Activated CD4-positive, alpha-beta T cell treated with anti-CD3 and anti-CD28 coated beads, Interleukin-2, amount 10 ng/mL, durations not matched to agents 24 days and 14 days (primary cell): Measurements from ENCODE around the gene CBLN2. TPM values are rescaled to one million over a fixed set of nuclear protein-coding genes. Genes with fewer than 3 reads are reported as not detected.

Experiments
- DNase-seq: peaks from one replicate; pipeline ENCODE4 v3.0.0; 2022
- H3K27ac Mint-ChIP-seq: one replicate; pipeline ENCODE4 v1.8.0; 2022; ENCODE audit warnings: mild to moderate bottlenecking, mixed read lengths
- H3K27me3 Mint-ChIP-seq: one replicate; pipeline ENCODE4 v1.8.0; 2022; ENCODE audit warnings: mixed read lengths
- H3K36me3 Mint-ChIP-seq: one replicate; pipeline ENCODE4 v1.8.0; 2022; ENCODE audit warnings: low read depth, mild to moderate bottlenecking, mixed read lengths
- H3K4me1 Mint-ChIP-seq: one replicate; pipeline ENCODE4 v1.8.0; 2021; ENCODE audit warnings: mixed read lengths
- H3K4me3 Mint-ChIP-seq: one replicate; pipeline ENCODE4 v1.8.0; 2022; ENCODE audit warnings: mild to moderate bottlenecking, moderate library complexity, mixed read lengths
- H3K9me3 Mint-ChIP-seq: one replicate; pipeline ENCODE4 v1.8.0; 2021; ENCODE audit warnings: mixed read lengths
- intact Hi-C: fragments of 100-400 bp; cut with micrococcal nuclease; formaldehyde crosslinking; loops from one replicate; pipeline ENCODE4 v1.15.1; 2023
- total RNA-seq: library from RNA; stranded (reverse); gene quantifications from 2 replicates; pipeline ENCODE4 v1.2.3, GENCODE V29; 2022

The CBLN2 gene
- total RNA-seq: not detected in 2 replicates

DNA sequence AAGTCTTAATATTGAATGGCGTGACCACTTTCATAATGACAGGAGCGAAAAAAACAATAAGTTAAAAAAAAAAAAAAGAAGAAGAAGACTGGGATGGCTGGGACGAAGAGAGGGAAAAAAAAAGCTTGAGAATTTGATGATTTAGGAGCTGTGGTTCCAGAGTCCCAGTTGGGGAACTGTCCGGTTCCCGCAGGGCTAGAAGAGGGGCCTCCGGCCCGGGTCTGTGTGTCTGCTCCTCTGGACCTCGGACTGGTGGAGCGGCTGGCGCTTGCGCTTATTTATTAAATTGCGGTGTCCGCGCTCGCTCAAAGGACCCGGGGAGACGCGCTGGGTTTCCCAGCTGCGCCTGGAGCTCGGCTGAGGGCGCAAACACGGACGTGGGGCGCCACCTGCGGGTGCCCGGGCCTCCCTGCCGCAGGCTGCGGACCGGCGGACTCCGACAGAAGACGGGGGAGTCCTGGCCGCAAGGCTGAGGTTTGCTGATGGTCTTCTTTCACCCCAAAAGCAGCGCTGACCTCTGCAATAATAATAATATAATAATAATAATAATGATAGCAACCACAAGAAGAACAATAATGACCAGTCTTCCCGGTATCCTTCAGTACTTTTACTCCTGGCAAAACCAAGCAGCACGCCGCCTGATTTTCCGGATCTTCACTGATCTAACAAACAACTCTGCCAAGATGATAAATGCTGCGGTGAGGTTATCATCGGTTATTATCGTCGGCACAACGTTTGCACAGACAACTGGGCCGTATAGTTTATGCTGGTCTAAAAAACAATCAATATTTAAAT, at the start of gene CBLN2:
CBLN2 (minus strand) TSS at position 251 of the 795 bp plus-strand sequence. CDS start 2,182 bp downstream, outside the sequence.
- H3K27ac Mint-ChIP-seq: no peak within 1 kb of the TSS
- H3K9me3 Mint-ChIP-seq: no peaks in the 10 kb centered on the region
- H3K4me1 Mint-ChIP-seq: peaks cover 3% of the 10 kb centered on the region
- DNase-seq: peak; percentile 75
- no peak within 1 kb of the TSS for H3K4me3 Mint-ChIP-seq
- intact Hi-C loops: loop anchor here (5.0 to 10.0 kb wide), 2 partner anchors 323 to 1609 kb away; partner anchors contain the start of gene NETO1
- H3K36me3 Mint-ChIP-seq: no peaks in the 10 kb centered on the region
- peaks cover 40% of the 10 kb centered on the region for H3K27me3 Mint-ChIP-seq

DNA sequence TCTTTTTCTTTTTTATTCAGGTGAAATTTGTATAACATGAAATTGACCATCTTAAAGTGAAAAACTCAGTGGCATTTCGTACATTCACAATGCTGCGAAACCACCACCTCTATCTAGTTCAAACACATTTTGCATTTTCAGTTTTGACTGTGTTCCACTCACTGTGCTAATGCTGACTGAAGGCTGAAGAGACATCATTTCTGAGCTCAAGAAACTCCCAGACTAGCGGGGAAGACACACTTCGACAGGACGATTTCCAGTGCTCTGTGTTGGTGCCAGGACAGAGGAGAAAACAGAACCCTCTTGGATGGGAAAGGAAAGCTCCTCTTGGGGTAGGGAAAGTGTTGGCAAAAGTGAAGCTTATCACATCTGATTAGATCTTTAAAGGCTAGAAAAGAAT, 44.2 kb upstream of the CBLN2 start:
- no peak overlapping the region for H3K27ac Mint-ChIP-seq
- no peaks in the 10 kb centered on the region for H3K9me3 Mint-ChIP-seq
- no peaks in the 10 kb centered on the region for H3K27me3 Mint-ChIP-seq
- no peak for DNase-seq
- no peak overlapping the region for H3K4me3 Mint-ChIP-seq
- no peaks in the 10 kb centered on the region for H3K36me3 Mint-ChIP-seq
- no peaks in the 10 kb centered on the region for H3K4me1 Mint-ChIP-seq
- intact Hi-C loops: no loop called here

- DNase-seq: no peak
- Mint-ChIP-seq H3K4me1 (no peaks in the 10 kb centered on the region), H3K9me3 (no peaks in the 10 kb centered on the region), H3K27me3 (no peaks in the 10 kb centered on the region), H3K4me3 (no peak overlapping the region), H3K36me3 (no peaks in the 10 kb centered on the region), H3K27ac (no peak overlapping the region)
- intact Hi-C loops: no loop called here
These were observed 40.6 kb upstream of the CBLN2 start for GRCh38 chr18:72584787-72585186.

DNA sequence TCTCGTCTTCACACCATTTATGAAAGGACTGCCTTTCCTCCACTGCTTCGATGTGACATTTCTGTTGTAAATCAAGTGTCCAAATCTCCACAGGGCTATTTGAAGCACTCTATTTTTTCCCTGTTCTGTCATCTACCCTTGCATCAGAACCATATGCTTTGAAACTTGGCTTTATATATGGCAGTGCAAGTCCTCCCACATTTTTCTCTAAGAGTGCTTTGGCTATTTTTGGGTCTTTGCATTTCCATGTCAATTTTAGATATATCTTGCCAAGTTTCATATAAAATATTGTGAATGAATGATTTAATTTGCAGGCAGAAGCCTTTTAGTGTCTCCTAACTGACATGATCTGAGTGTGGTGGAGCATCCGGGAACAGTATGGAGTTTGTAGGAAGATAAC, 37.8 kb upstream of the CBLN2 start:
- Mint-ChIP-seq H3K9me3 (no peaks in the 10 kb centered on the region), H3K4me3 (no peak overlapping the region), H3K27ac (no peak overlapping the region), H3K4me1 (no peaks in the 10 kb centered on the region), H3K36me3 (no peaks in the 10 kb centered on the region), H3K27me3 (no peaks in the 10 kb centered on the region)
- intact Hi-C loops: no loop called here
- no peak for DNase-seq

GRCh38 chr18:72572896-72573295, 28.8 kb upstream of the CBLN2 start:
- intact Hi-C loops: no loop called here
- no peak overlapping the region for H3K4me3 Mint-ChIP-seq
- no peak overlapping the region for H3K27ac Mint-ChIP-seq

GRCh38 chr18:72566290-72566689, 22.1 kb upstream of the CBLN2 start:
- H3K27me3 Mint-ChIP-seq: no peaks in the 10 kb centered on the region
- no peaks in the 10 kb centered on the region for H3K4me1 Mint-ChIP-seq
- H3K36me3 Mint-ChIP-seq: no peaks in the 10 kb centered on the region
- H3K4me3 Mint-ChIP-seq: no peak overlapping the region
- intact Hi-C loops: no loop called here
- no peak overlapping the region for H3K27ac Mint-ChIP-seq
- H3K9me3 Mint-ChIP-seq: peaks cover 4% of the 10 kb centered on the region
- no peak for DNase-seq

More at GRCh38 chr18:72572896-72573295, 28.8 kb upstream of the CBLN2 start:
- H3K9me3 Mint-ChIP-seq: no peaks in the 10 kb centered on the region
- DNase-seq: no peak
- H3K4me1 Mint-ChIP-seq: no peaks in the 10 kb centered on the region
- no peaks in the 10 kb centered on the region for H3K36me3 Mint-ChIP-seq
- no peaks in the 10 kb centered on the region for H3K27me3 Mint-ChIP-seq

GRCh38 chr18:72555968-72556367, 11.8 kb upstream of the CBLN2 start:
- H3K4me1 Mint-ChIP-seq: peaks cover 2% of the 10 kb centered on the region
- DNase-seq: no peak
- intact Hi-C loops: no loop called here
- H3K27ac Mint-ChIP-seq: no peak overlapping the region
- no peaks in the 10 kb centered on the region for H3K27me3 Mint-ChIP-seq
- H3K9me3 Mint-ChIP-seq: no peaks in the 10 kb centered on the region
- H3K4me3 Mint-ChIP-seq: no peak overlapping the region
- H3K36me3 Mint-ChIP-seq: no peaks in the 10 kb centered on the region

DNA sequence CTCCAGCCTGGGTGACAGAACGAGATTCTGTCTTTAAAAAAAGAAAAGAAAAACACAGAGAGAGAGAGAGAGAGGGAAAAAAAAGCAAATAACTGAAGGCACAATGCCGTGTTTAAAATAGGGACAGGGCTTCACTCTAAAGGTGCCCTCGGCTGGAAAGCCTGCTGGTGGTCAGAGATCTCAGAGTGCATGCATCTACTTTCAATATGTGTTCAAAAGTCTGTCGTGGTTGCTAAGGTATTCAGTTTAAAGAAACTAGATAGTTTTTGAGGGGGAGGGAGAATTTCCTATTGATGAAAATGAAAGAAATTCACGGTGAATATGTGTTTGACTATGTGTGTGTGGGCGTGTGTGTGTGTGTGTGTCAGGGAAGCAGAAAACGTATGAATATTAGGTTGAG, 11.0 kb upstream of the CBLN2 start:
- Mint-ChIP-seq H3K9me3 (no peaks in the 10 kb centered on the region), H3K27ac (no peak overlapping the region), H3K4me3 (no peak overlapping the region), H3K36me3 (no peaks in the 10 kb centered on the region), H3K27me3 (no peaks in the 10 kb centered on the region), H3K4me1 (peaks cover 2% of the 10 kb centered on the region)
- intact Hi-C loops: no loop called here
- no peak for DNase-seq

DNA sequence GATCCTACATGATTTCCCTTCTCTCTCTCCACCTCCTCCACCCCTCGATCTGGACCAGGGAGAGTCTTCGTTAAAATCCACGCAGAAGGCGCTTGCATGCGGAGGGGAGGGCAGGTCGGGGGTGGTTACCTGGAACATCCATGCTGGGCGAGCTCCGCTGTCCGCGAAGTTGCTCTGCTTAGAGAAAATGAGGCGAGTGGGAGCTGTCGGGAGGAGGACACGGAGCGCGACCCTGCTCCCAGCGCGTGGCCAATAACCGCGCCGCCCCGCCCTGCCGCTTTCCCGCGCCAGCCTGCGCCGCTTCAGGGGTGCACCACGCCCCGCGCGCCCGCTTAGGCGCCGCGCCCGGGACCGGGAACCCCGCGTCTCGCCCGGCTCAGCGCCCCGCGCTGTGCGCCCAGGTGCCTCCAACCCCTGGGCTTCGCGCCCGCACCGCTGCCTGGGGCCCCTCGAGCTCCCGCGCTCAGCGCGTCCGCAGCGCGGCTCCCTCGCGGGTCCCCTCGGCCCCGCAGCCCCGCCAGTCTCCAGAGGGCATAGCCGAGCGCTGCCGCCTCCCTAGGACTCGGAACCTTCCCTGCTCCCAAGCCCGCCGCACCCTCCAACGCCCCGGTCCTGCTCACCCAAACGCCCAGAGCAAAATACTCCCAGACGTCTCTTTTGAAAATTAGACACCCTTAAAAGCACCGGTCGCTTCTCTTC, 636 bp downstream of the CBLN2 start:
- Mint-ChIP-seq H3K36me3 (no peaks in the 10 kb centered on the region), H3K4me3 (no peak overlapping the region), H3K27ac (no peak overlapping the region), H3K27me3 (peaks cover 44% of the 10 kb centered on the region), H3K4me1 (peaks cover 3% of the 10 kb centered on the region), H3K9me3 (no peaks in the 10 kb centered on the region)
- DNase-seq: no peak
- intact Hi-C loops: loop anchor here (5.0 to 10.0 kb wide), 2 partner anchors 324 to 1609 kb away; partner anchors contain the start of gene NETO1

DNA sequence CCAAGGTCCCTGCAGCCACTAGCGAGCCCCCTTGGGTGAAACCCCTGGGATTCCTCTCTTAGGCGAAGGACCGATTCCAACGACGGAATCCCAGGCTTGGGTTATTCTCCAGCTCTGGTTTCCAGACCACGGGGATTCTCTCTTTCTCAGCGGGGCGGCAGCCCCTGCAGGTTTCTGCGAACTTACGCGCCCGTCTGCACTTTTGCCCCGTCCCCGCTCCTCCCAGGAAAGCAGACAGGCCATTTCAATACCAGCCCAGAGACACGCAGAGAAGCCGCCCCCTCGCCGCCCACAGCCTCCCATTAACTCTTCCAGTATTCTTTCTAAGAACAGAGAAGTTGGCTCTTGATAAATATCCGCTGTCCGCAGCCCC, 1.2 kb downstream of the CBLN2 start:
- no peak for DNase-seq
- no peak overlapping the region for H3K27ac Mint-ChIP-seq
- H3K4me1 Mint-ChIP-seq: peaks cover 3% of the 10 kb centered on the region
- peaks cover 44% of the 10 kb centered on the region for H3K27me3 Mint-ChIP-seq
- no peak overlapping the region for H3K4me3 Mint-ChIP-seq
- no peaks in the 10 kb centered on the region for H3K36me3 Mint-ChIP-seq
- intact Hi-C loops: loop anchor here (5.0 to 10.0 kb wide), 2 partner anchors 324 to 1608 kb away; partner anchors contain the start of gene NETO1
- no peaks in the 10 kb centered on the region for H3K9me3 Mint-ChIP-seq

- intact Hi-C loops: loop anchor here (5.0 to 10.0 kb wide), 2 partner anchors 325 to 1608 kb away; partner anchors contain the start of gene NETO1
- Mint-ChIP-seq H3K9me3 (no peaks in the 10 kb centered on the region), H3K27ac (no peak overlapping the region), H3K36me3 (no peaks in the 10 kb centered on the region), H3K27me3 (peaks cover 44% of the 10 kb centered on the region), H3K4me3 (no peak overlapping the region), H3K4me1 (peaks cover 3% of the 10 kb centered on the region)
- DNase-seq: no peak
These were observed 1.8 kb downstream of the CBLN2 start for GRCh38 chr18:72542342-72542741.

DNA sequence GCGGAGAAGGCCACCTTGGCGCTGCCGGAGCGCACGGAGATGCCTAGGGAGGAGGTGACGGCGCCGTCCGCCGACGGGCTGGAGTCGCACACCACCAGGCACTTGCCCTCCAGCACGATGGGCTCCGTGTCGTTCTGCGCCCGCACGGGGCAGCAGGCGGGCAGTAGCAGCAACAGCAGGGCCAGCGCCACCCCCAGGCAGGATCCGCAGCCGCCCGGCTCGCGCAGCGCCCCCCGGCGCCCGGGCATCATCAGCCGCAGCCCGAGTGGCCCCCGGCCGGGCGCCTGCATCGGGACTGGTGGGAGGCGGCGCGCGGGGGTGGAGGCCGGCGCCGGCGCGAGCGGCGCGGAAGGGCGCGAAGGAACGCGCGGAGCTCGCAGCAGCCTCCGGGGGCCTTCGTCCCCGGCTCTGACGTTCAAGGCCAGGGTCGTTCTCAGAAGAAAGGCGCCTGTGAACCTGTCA, 2.2 kb downstream of the CBLN2 start:
- Mint-ChIP-seq H3K27ac (no peak overlapping the region), H3K27me3 (peaks cover 44% of the 10 kb centered on the region), H3K36me3 (no peaks in the 10 kb centered on the region), H3K4me1 (peaks cover 3% of the 10 kb centered on the region), H3K4me3 (no peak overlapping the region), H3K9me3 (no peaks in the 10 kb centered on the region)
- intact Hi-C loops: loop anchor here (5.0 to 10.0 kb wide), 2 partner anchors 325 to 1607 kb away; partner anchors contain the start of gene NETO1
- DNase-seq: no peak

DNA sequence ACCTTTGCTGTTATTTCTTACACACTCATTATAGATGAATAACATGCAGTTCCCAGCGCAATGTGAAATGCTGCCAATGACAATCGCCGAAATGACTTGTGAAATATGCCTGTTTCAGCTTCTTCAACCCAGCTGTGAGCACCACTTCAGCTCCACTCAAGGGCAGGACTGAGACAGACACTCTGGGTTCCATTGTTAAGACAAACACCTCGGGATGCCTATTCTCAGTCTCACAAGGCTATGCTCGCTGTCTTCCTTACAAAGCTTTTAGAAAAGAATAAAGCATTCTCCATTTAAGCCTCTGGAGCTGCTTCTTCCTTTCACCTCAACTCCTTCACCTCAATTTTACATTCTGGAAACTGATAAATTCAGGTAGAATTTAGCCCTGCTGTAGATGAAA, 4.2 kb downstream of the CBLN2 start:
- Mint-ChIP-seq H3K9me3 (no peaks in the 10 kb centered on the region), H3K27ac (no peak overlapping the region), H3K4me1 (peaks cover 3% of the 10 kb centered on the region), H3K36me3 (no peaks in the 10 kb centered on the region), H3K27me3 (peaks cover 36% of the 10 kb centered on the region), H3K4me3 (no peak overlapping the region)
- DNase-seq: no peak
- intact Hi-C loops: loop anchor here (5.0 to 10.0 kb wide), 2 partner anchors 327 to 1605 kb away; partner anchors contain the start of gene NETO1

- intact Hi-C loops: no loop called here
- no peaks in the 10 kb centered on the region for H3K9me3 Mint-ChIP-seq
These were observed 13.5 kb downstream of the CBLN2 start for GRCh38 chr18:72530622-72531021.

More at GRCh38 chr18:72530622-72531021, 13.5 kb downstream of the CBLN2 start:
- H3K27ac Mint-ChIP-seq: no peak overlapping the region
- H3K4me3 Mint-ChIP-seq: no peak overlapping the region
- no peaks in the 10 kb centered on the region for H3K4me1 Mint-ChIP-seq
- no peak for DNase-seq
- no peaks in the 10 kb centered on the region for H3K27me3 Mint-ChIP-seq
- H3K36me3 Mint-ChIP-seq: no peaks in the 10 kb centered on the region
